Mesodermal cell (in vitro differentiated cells): ENCODE results near the gene FAM174C.
"Not testable (repeated sequence)": the region's sequence is repeated elsewhere in the genome, so short reads cannot be mapped to it uniquely, and the experiment has no call there.

Experiments used
- H3K27ac ChIP-seq: 2 replicates; pipeline ENCODE4 v1.7.0; 2013; ENCODE audit warnings: mild to moderate bottlenecking, low read depth, low read length, moderate library complexity; ENCODE audit not compliant: severe bottlenecking
- H3K36me3 ChIP-seq: 2 replicates; pipeline ENCODE4 v1.7.1; 2013; ENCODE audit warnings: mild to moderate bottlenecking, low read length, moderate library complexity; ENCODE audit not compliant: control insufficient read depth, insufficient read depth
- H3K4me1 ChIP-seq: one replicate; pipeline ENCODE4 v1.7.1; 2013; ENCODE audit warnings: mild to moderate bottlenecking, low read length; ENCODE audit not compliant: insufficient read depth, control insufficient read depth, poor library complexity, severe bottlenecking
- H3K4me3 ChIP-seq: 2 replicates; pipeline ENCODE4 v1.7.0; 2013; ENCODE audit warnings: low read length, control low read depth, mild to moderate bottlenecking; ENCODE audit not compliant: insufficient read depth, poor library complexity, severe bottlenecking; ENCODE audit errors: extremely low read depth
- H3K9me3 ChIP-seq: 2 replicates; pipeline ENCODE4 v1.7.1; 2013; ENCODE audit warnings: mild to moderate bottlenecking, low read length, moderate library complexity; ENCODE audit not compliant: control insufficient read depth
- WGBS, 2 experiments: methylation state at CpG; one replicate each; pipeline ENCODE4 v1.1.5; 2013; ENCODE audit warnings: missing lambda C conversion rate in 2 of 2; ENCODE audit not compliant: insufficient coverage in 2 of 2; 5-methylcytosine and 5-hydroxymethylcytosine counted together

FAM174C gene

GRCh38 chr19:1300744-1301490 is 25.6 kb downstream of the FAM174C start:
- 89 to 93% methylated on average over 11 to 14 of the region's 35 CpGs for WGBS, 2 experiments
- no peaks in the 10 kb centered on the region for H3K4me1 ChIP-seq
- H3K36me3 ChIP-seq = peaks cover 13% of the 10 kb centered on the region
- H3K9me3 ChIP-seq = no peaks in the 10 kb centered on the region
- H3K4me3 ChIP-seq = no peak overlapping the region
- no peak overlapping the region for H3K27ac ChIP-seq

- no peak overlapping the region for H3K27ac ChIP-seq
- no peaks in the 10 kb centered on the region for H3K9me3 ChIP-seq
- WGBS, 2 experiments = 86 to 94% methylated on average over 20 to 29 of the region's 36 CpGs
- H3K4me1 ChIP-seq = no peaks in the 10 kb centered on the region
- H3K36me3 ChIP-seq = peaks cover 9% of the 10 kb centered on the region
- H3K4me3 ChIP-seq = no peak overlapping the region
Observed at GRCh38 chr19:1302533-1303239, 27.4 kb downstream of the FAM174C start.

DNA sequence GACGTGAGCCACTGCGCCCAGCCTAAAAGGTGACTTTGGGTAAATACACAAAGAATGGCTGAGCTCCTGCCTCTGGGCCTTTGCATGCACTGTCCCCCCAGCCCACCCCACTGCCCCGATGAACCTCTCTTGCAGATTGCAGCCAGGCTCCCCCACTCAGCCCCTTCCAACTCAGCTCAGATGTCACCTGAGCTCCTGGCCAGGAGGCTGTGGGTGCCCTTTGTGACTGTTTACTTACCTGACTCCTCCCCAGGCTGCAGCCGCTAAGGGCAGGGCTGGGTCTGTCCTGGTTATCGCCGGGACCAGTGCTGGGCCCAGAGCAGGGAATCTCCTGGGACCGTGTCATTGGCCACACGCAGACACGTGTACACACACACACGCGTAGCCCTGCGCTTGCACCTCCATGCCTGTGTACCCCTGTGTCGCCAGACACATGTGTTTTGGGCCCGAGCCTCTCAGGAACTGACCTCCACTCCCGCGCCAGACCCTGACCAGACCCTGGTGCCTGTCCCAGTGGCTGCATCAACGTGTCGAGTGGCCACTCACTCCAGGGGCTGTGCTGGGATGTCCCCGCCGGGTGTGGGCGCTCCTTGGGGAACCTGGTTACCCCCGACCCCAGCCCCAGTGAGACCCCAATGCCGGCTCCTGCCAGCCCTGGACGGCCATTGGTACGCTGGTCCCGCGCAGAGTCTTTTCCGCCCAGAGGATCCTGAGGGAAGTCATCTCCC is 29.0 kb downstream of the FAM174C start:
- H3K27ac ChIP-seq = no peak overlapping the region
- H3K4me3 ChIP-seq = no peak overlapping the region
- H3K4me1 ChIP-seq = no peaks in the 10 kb centered on the region
- no peaks in the 10 kb centered on the region for H3K9me3 ChIP-seq
- no peaks in the 10 kb centered on the region for H3K36me3 ChIP-seq
- WGBS, 2 experiments = 92 to 96% methylated on average over 25 to 27 of the region's 28 CpGs

DNA sequence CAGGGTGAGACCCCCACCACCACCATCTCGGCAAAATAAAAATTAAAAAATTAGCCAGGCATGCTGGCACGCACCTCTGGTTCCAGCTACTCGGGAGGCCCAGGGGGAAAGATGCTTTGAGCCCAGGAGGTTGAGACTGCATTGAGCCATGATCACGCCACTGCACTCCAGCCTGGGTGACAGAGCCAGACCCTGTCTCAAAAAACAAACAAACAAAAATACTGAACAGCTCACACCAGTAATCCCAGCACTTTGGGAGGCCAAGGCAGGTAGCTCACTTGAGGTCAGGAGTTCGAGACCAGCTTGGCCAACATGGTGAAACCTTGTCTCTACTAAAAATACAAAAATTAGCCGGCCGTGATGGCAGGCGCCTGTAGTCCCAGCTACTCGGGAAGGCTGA is 30.0 kb downstream of the FAM174C start:
- not testable (repeated sequence) for H3K4me1 ChIP-seq, H3K27ac ChIP-seq, H3K36me3 ChIP-seq, H3K4me3 ChIP-seq, H3K9me3 ChIP-seq
- WGBS, 2 experiments = 82 to 89% methylated on average over 2 to 6 of the region's 9 CpGs

GRCh38 chr19:1307320-1307719 is 32.0 kb downstream of the FAM174C start:
- H3K4me1 ChIP-seq = no peaks in the 10 kb centered on the region
- H3K4me3 ChIP-seq = no peak overlapping the region
- WGBS, 2 experiments = 93 to 95% methylated on average over 35 to 36 of the region's 38 CpGs
- no peak overlapping the region for H3K27ac ChIP-seq
- no peaks in the 10 kb centered on the region for H3K9me3 ChIP-seq
- no peaks in the 10 kb centered on the region for H3K36me3 ChIP-seq

DNA sequence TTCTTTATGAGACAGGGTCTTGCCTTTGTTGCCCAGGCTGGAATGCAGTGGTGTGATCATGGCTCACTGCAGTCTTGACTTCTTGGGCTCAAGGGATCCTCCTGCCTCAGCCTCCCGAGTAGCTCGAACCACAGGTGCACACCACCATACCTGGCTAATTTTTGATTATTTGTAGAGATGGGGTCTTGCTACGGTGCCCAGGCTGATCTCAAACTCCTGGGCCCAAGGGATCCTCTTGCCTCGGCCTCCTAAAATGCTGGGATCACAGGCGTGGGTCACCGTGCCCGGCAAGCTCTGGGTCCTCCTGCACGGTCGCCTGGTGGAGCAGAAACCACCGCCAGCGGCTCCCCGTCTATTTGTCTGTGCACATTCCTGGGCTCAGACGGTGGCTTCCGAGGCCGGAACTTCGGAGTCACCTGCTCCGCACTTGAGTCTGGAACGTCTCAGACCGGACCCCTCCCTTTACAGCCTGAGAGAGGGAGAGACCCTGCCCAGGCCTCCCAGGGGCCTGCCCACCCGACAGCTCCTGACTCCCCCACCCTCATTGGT is 32.5 kb downstream of the FAM174C start:
- Histone ChIP-seq H3K36me3 (no peaks in the 10 kb centered on the region), H3K9me3 (no peaks in the 10 kb centered on the region), H3K4me1 (peaks cover under 1% of the 10 kb centered on the region), H3K27ac (no peak overlapping the region), H3K4me3 (no peak overlapping the region)
- WGBS, 2 experiments = 93 to 96% methylated on average over 10 to 16 of the region's 20 CpGs

- Histone ChIP-seq H3K27ac (no peak overlapping the region), H3K36me3 (no peaks in the 10 kb centered on the region), H3K9me3 (no peaks in the 10 kb centered on the region), H3K4me3 (no peak overlapping the region), H3K4me1 (peaks cover 10% of the 10 kb centered on the region)
- 70 to 73% methylated on average over 2 to 7 of the region's 11 CpGs for WGBS, 2 experiments
Observed at GRCh38 chr19:1308718-1309117, 33.4 kb downstream of the FAM174C start.

GRCh38 chr19:1309977-1310852 is 34.9 kb downstream of the FAM174C start:
- WGBS, 2 experiments = 80 to 91% methylated on average over 13 to 17 of the region's 28 CpGs

GRCh38 chr19:1310853-1311180 is 35.5 kb downstream of the FAM174C start:
- WGBS, 2 experiments = 88 to 89% methylated on average over 8 to 18 of the region's 18 CpGs
- Histone ChIP-seq H3K27ac (no peak overlapping the region), H3K4me3 (no peak overlapping the region), H3K36me3 (no peaks in the 10 kb centered on the region), H3K4me1 (peaks cover 18% of the 10 kb centered on the region), H3K9me3 (no peaks in the 10 kb centered on the region)

More at GRCh38 chr19:1309977-1310852, 34.9 kb downstream of the FAM174C start:
- Histone ChIP-seq H3K4me1 (peaks cover 16% of the 10 kb centered on the region), H3K4me3 (no peak overlapping the region), H3K27ac (no peak overlapping the region), H3K9me3 (no peaks in the 10 kb centered on the region), H3K36me3 (no peaks in the 10 kb centered on the region)

GRCh38 chr19:1311543-1312091 is 36.3 kb downstream of the FAM174C start:
- WGBS, 2 experiments = 79 to 88% methylated on average over 13 to 19 of the region's 21 CpGs
- Histone ChIP-seq H3K9me3 (no peaks in the 10 kb centered on the region), H3K4me1 (peaks cover 18% of the 10 kb centered on the region), H3K27ac (no peak overlapping the region), H3K4me3 (no peak overlapping the region), H3K36me3 (no peaks in the 10 kb centered on the region)
